Measurements from ENCODE around the gene PLXNC1. TPM values are rescaled to one million over a fixed set of nuclear protein-coding genes. Genes with fewer than 3 reads are reported as not detected.
A peak's percentile ranks its signal among the peaks of the same experiment; 100 is the strongest.

The PLXNC1 gene
- 28.7 TPM for polyA plus RNA-seq (2013)

DNA sequence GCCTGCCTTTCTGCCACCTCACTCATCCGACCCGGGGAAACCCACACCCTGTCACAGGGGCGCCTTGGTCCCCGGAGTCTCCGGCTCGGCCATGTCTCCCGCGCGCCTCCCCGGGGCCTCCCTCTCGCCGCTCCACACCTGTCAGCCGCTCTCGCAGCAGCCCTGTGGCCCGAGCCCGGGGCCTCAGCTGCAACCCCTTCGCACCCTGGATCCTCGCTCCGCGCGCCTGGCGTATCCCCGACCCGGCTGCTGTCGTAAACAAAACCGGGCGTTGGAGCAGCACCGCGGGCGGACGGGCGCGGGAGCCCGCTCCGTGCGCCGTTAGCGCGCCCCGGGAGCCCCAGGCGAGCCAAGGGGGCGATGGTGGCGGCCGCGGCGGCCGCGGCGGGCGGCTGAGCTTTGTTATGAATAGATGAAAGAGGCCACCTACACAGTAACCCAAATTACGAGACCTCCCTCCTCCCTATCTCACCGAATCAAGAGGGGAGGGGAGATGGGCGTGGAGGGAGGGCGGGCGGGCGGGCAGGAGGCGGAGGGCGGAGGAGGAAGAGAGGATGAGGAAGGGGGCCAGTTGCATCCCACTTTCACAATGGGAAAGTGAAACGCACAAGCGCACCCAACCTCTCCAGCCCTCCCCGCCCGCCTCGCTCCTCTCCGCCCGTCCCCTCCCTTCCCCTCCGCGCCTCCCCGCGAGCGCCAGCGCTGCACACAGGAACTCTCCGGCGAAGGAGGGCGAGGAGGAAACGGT lies at the start of gene PLXNC1:
TSS of gene PLXNC1 (plus strand) at position 587 of the 748 bp plus-strand sequence. CDS start 395 bp downstream, outside the sequence.
- Histone ChIP-seq H3K4me3 (ENCODE audit: control insufficient read depth in 1 of 7, extremely low read depth in 1 of 7, insufficient read depth in 4 of 7, low read depth in 2 of 7, low read length in 6 of 7) (peak within 1 kb of the TSS; percentile 65 to 93 (median 78)), H3K4me1 (ENCODE audit: control extremely low read depth in 1 of 4, control insufficient read depth in 4 of 4, insufficient read depth in 4 of 4, low read length in 3 of 4) (peaks cover 11 to 59% (median 47%) of the 10 kb centered on the region in 4 experiments), H3K9me3 (ENCODE audit: control extremely low read depth in 1 of 5, control insufficient read depth in 4 of 5, insufficient read depth in 2 of 5, low read depth in 1 of 5, low read length in 4 of 5) (no peaks in the 10 kb centered on the region), H3K27ac (ENCODE audit: insufficient read depth in 1 of 2, low read depth in 1 of 2, low read length in 2 of 2, poor library complexity in 1 of 2, severe bottlenecking in 2 of 2) (peak within 1 kb of the TSS in 1 of 2 experiments; percentile 47), H3K36me3 (ENCODE audit: control insufficient read depth in 4 of 4, insufficient read depth in 4 of 4, low read length in 3 of 4) (peaks cover 0 to 2% (median 0%) of the 10 kb centered on the region in 4 experiments), H3K27me3 (replicated peaks in 2 of 5; ENCODE audit: control insufficient read depth in 4 of 5, insufficient read depth in 5 of 5, low read length in 4 of 5) (peaks cover 0 to 3% (median 0%) of the 10 kb centered on the region in 5 experiments)
- DNase-seq = peak; percentile 72 to 87 (median 80)
- CTCF ChIA-PET = interaction anchor here (0.8 to 12.5 kb wide), 17 partner anchors 10 to 382 kb away, joined by 3 to 193 read pairs (median 5); no protein-coding TSS in a partner anchor
- POLR2A ChIA-PET = interaction anchor here (0.8 to 1.7 kb wide), 3 partner anchors 20 to 142 kb away, joined by 3 to 7 read pairs (median 3); no protein-coding TSS in a partner anchor
- WGBS (ENCODE audit: insufficient coverage) = 0% methylated on average over 41 of the region's 75 CpGs

DNA sequence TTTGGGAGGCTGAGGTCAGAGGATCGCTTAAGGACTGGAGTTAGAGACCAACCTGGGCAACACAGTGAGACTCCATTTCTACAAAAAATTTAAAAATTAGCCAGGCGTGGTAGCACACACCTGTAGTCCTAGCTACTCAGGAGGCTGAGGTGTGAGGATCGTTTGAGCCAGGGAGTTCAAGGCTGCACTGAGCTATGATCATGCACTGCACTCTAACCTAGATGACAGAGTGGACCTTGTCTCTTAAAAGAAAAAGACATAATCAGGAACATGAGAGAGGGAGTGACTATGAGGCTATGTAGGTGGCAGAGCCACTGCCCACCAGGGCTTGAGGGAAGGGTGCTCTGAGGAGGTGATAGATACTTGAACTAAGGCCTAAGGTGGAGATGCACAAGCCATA lies 49.2 kb upstream of the PLXNC1 start:
- Histone ChIP-seq H3K4me3 (ENCODE audit: control insufficient read depth in 1 of 7, extremely low read depth in 1 of 7, insufficient read depth in 4 of 7, low read depth in 2 of 7, low read length in 6 of 7) (peak overlapping the region in 1 of 7 experiments; percentile 52), H3K27ac (ENCODE audit: insufficient read depth in 1 of 2, low read depth in 1 of 2, low read length in 2 of 2, poor library complexity in 1 of 2, severe bottlenecking in 2 of 2) (no peak overlapping the region), H3K27me3 (replicated peaks in 2 of 5; ENCODE audit: control insufficient read depth in 4 of 5, insufficient read depth in 5 of 5, low read length in 4 of 5) (peaks cover 0 to 2% (median 0%) of the 10 kb centered on the region in 5 experiments), H3K4me1 (ENCODE audit: control extremely low read depth in 1 of 4, control insufficient read depth in 4 of 4, insufficient read depth in 4 of 4, low read length in 3 of 4) (peaks cover 6 to 36% (median 34%) of the 10 kb centered on the region in 4 experiments), H3K9me3 (ENCODE audit: control extremely low read depth in 1 of 5, control insufficient read depth in 4 of 5, insufficient read depth in 2 of 5, low read depth in 1 of 5, low read length in 4 of 5) (no peaks in the 10 kb centered on the region), H3K36me3 (ENCODE audit: control insufficient read depth in 4 of 4, insufficient read depth in 4 of 4, low read length in 3 of 4) (no peaks in the 10 kb centered on the region)
- POLR2A ChIA-PET = no interaction called here
- 100% methylated on average over 3 of the region's 3 CpGs for WGBS (ENCODE audit: insufficient coverage)
- no peak for DNase-seq
- CTCF ChIA-PET = interaction anchor here (0.5 to 9.7 kb wide), 10 partner anchors 9 to 593 kb away, joined by 3 to 169 read pairs (median 50); no protein-coding TSS in a partner anchor

GRCh38 chr12:94099632-94100031 lies 48.7 kb upstream of the PLXNC1 start:
- Histone ChIP-seq H3K4me1 (ENCODE audit: control extremely low read depth in 1 of 4, control insufficient read depth in 4 of 4, insufficient read depth in 4 of 4, low read length in 3 of 4) (peaks cover 6 to 36% (median 34%) of the 10 kb centered on the region in 4 experiments), H3K27me3 (replicated peaks in 2 of 5; ENCODE audit: control insufficient read depth in 4 of 5, insufficient read depth in 5 of 5, low read length in 4 of 5) (peaks cover 0 to 2% (median 0%) of the 10 kb centered on the region in 5 experiments), H3K27ac (ENCODE audit: insufficient read depth in 1 of 2, low read depth in 1 of 2, low read length in 2 of 2, poor library complexity in 1 of 2, severe bottlenecking in 2 of 2) (no peak overlapping the region), H3K4me3 (ENCODE audit: control insufficient read depth in 1 of 7, extremely low read depth in 1 of 7, insufficient read depth in 4 of 7, low read depth in 2 of 7, low read length in 6 of 7) (peak overlapping the region in 3 of 7 experiments; percentile 2 to 52 (median 13)), H3K9me3 (ENCODE audit: control extremely low read depth in 1 of 5, control insufficient read depth in 4 of 5, insufficient read depth in 2 of 5, low read depth in 1 of 5, low read length in 4 of 5) (no peaks in the 10 kb centered on the region), H3K36me3 (ENCODE audit: control insufficient read depth in 4 of 4, insufficient read depth in 4 of 4, low read length in 3 of 4) (no peaks in the 10 kb centered on the region)
- peak; percentile 34 to 78 (median 73) for DNase-seq
- CTCF ChIA-PET = interaction anchor here (0.5 to 9.7 kb wide), 13 partner anchors 10 to 674 kb away, joined by 3 to 169 read pairs (median 47); no protein-coding TSS in a partner anchor
- POLR2A ChIA-PET = interaction anchor here (0.6 kb wide), 1 partner anchor 9 kb away, joined by 3 read pairs; no protein-coding TSS in a partner anchor
- WGBS (ENCODE audit: insufficient coverage) = 5% methylated on average over 9 of the region's 10 CpGs

- H3K27me3 ChIP-seq (replicated peaks in 2 of 5; ENCODE audit: control insufficient read depth in 4 of 5, insufficient read depth in 5 of 5, low read length in 4 of 5) = peaks cover 0 to 2% (median 0%) of the 10 kb centered on the region in 5 experiments
- POLR2A ChIA-PET = interaction anchor here (0.6 to 1.7 kb wide), 2 partner anchors 9 to 531 kb away, joined by 3 to 6 read pairs; no protein-coding TSS in a partner anchor
- peak; percentile 84 to 98 (median 95) for DNase-seq
- no peaks in the 10 kb centered on the region for H3K9me3 ChIP-seq (ENCODE audit: control extremely low read depth in 1 of 5, control insufficient read depth in 4 of 5, insufficient read depth in 2 of 5, low read depth in 1 of 5, low read length in 4 of 5)
- H3K4me3 ChIP-seq (ENCODE audit: control insufficient read depth in 1 of 7, extremely low read depth in 1 of 7, insufficient read depth in 4 of 7, low read depth in 2 of 7, low read length in 6 of 7) = peak overlapping the region in 4 of 7 experiments; percentile 2 to 52 (median 16)
- CTCF ChIA-PET = interaction anchor here (0.9 to 9.7 kb wide), 34 partner anchors 10 to 675 kb away, joined by 3 to 169 read pairs (median 6); no protein-coding TSS in a partner anchor
- 0% methylated on average over 4 of the region's 6 CpGs for WGBS (ENCODE audit: insufficient coverage)
- peaks cover 6 to 36% (median 34%) of the 10 kb centered on the region in 4 experiments for H3K4me1 ChIP-seq (ENCODE audit: control extremely low read depth in 1 of 4, control insufficient read depth in 4 of 4, insufficient read depth in 4 of 4, low read length in 3 of 4)
- no peaks in the 10 kb centered on the region for H3K36me3 ChIP-seq (ENCODE audit: control insufficient read depth in 4 of 4, insufficient read depth in 4 of 4, low read length in 3 of 4)
- no peak overlapping the region for H3K27ac ChIP-seq (ENCODE audit: insufficient read depth in 1 of 2, low read depth in 1 of 2, low read length in 2 of 2, poor library complexity in 1 of 2, severe bottlenecking in 2 of 2)
Measured at GRCh38 chr12:94100211-94100627, 48.2 kb upstream of the PLXNC1 start.

- no peaks in the 10 kb centered on the region for H3K9me3 ChIP-seq (ENCODE audit: control extremely low read depth in 1 of 5, control insufficient read depth in 4 of 5, insufficient read depth in 2 of 5, low read depth in 1 of 5, low read length in 4 of 5)
- 30% methylated on average over 32 of the region's 38 CpGs for WGBS (ENCODE audit: insufficient coverage)
- CTCF ChIA-PET = interaction anchor here (0.7 to 9.7 kb wide), 66 partner anchors 11 to 676 kb away, joined by 3 to 169 read pairs (median 5); partner anchors contain the start of gene SOCS2
- peaks cover 6 to 36% (median 34%) of the 10 kb centered on the region in 4 experiments for H3K4me1 ChIP-seq (ENCODE audit: control extremely low read depth in 1 of 4, control insufficient read depth in 4 of 4, insufficient read depth in 4 of 4, low read length in 3 of 4)
- POLR2A ChIA-PET = interaction anchor here (0.6 to 1.7 kb wide), 4 partner anchors 22 to 606 kb away, joined by 3 to 8 read pairs (median 4); no protein-coding TSS in a partner anchor
- H3K4me3 ChIP-seq (ENCODE audit: control insufficient read depth in 1 of 7, extremely low read depth in 1 of 7, insufficient read depth in 4 of 7, low read depth in 2 of 7, low read length in 6 of 7) = peak overlapping the region; percentile 35 to 81 (median 69)
- H3K27ac ChIP-seq (ENCODE audit: insufficient read depth in 1 of 2, low read depth in 1 of 2, low read length in 2 of 2, poor library complexity in 1 of 2, severe bottlenecking in 2 of 2) = no peak overlapping the region
- no peaks in the 10 kb centered on the region for H3K36me3 ChIP-seq (ENCODE audit: control insufficient read depth in 4 of 4, insufficient read depth in 4 of 4, low read length in 3 of 4)
- H3K27me3 ChIP-seq (replicated peaks in 2 of 5; ENCODE audit: control insufficient read depth in 4 of 5, insufficient read depth in 5 of 5, low read length in 4 of 5) = peaks cover 0 to 2% (median 0%) of the 10 kb centered on the region in 5 experiments
- DNase-seq = peak; percentile 77 to 83 (median 80)
Measured at GRCh38 chr12:94100990-94101737, 47.2 kb upstream of the PLXNC1 start.
